Subcutaneous adipose tissue (tissue), 4 donors: ENCODE results near the gene SLC10A7. TPM values are rescaled to one million over a fixed set of nuclear protein-coding genes. Genes with fewer than 3 reads are reported as not detected.

ENCODE experiments used
- CTCF ChIP-seq: fragments of 450-650 bp; IDR thresholded peaks from one replicate; pipeline ENCODE4 v1.5.1; 2016; ENCODE audit warnings: low read depth, mild to moderate bottlenecking, control low read depth, antibody characterized with exemption, moderate library complexity
- total RNA-seq, 4 donors: library from RNA; depleted of rRNA; stranded (reverse); fragments of >200 nt; gene quantifications; one replicate each; pipeline ENCODE4 v1.1.0, GENCODE V29; 2016

The SLC10A7 gene
- total RNA-seq, 4 donors from 2014 or later: 10.2 to 18.1 (median 12.9) TPM

GRCh38 chr4:146370841-146371240 is 150.9 kb downstream of the SLC10A7 start:
- TF ChIP-seq CTCF: no peak

DNA sequence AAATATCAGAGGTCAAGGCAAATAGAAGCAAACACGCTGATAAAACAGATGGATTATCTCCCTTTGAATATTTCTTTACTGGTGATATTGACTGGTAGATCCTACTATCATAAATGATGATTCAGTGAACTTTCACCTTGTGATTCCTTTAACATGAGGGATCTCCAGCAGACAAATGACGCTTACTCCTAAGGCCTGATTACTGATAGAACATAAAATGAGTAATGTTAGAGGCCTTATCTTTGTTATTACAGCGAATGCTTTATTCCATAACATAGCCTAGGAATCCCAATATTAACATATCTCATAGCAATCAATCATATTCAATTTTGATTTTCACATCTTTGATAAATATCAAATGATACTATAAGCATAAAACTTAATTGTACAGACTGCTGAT is 152.3 kb downstream of the SLC10A7 start:
- TF ChIP-seq CTCF: no peak

- TF ChIP-seq CTCF: no peak
Observed at GRCh38 chr4:146368209-146368608, 153.5 kb downstream of the SLC10A7 start.

DNA sequence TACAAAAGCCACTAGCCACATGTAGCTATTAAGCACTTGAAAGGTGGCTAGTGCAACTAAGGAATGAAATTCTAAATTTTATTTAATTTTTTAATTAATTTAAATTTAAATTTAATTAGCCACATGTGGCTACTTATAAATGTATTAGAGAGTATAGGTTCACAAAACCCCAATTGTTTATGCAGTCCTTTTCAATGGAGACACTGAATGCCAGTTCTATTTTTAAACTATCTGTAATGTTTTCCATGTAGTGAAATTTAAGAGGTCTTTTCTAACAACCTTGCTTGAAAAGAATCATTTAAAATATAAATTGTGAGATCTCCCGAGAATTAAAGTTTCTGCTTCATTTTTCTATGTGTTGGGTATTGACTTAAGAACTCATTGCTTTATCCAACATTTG is 154.4 kb downstream of the SLC10A7 start:
- no peak for TF ChIP-seq CTCF

DNA sequence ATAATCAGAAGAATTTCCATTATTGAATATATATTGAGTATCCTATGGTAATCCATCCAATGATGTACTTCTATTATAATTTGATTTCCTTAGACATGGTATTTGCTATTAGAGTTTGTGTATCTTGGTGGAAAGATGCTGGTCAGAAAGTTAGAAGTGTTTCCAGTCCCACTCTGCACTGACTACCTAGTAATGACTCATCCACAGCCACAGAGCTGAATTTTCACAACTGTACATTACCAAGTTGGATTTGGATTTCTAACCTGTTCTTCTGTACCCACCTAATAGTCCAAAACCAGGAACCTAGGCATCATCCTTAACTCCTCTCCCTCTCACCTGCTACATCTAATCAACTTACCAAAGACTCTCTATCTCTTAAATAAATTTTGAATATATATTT is 162.0 kb downstream of the SLC10A7 start:
- TF ChIP-seq CTCF: no peak

DNA sequence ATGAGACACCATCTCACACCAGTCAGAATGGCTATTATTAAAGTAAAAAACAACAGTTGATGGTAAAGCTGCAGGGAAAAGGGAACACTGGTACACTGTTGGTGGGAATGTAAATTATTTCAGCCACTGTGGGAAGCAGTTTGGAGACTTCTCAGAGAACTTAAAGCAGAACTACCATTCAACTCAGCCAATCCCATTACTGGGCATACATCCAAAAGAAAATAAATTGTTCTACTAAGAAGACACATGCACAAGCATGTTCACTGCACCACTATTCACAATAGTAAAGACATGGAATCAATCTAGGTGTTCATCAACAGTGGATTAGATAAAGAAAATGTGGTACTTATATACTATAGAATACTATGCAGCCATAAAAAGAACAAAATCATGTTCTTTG is 172.4 kb downstream of the SLC10A7 start:
- no peak for TF ChIP-seq CTCF

DNA sequence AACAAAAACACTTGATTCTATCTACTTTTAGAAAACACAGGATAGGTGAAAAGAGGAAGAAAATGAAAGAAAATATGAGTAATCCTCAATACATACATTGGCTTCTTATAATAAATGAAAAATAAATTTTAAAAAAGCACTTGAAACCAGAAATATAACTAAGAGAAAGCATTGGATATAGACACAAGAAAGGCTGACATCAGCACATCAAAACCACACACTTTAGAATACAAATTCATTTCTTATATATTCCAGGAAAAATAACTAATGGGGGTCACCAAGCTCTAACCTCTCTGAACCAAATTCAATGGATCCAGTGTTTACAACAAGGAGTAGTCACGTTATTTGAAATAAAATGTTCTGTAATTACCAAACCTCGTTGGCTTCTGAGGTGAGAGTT is 173.9 kb downstream of the SLC10A7 start:
- no peak for TF ChIP-seq CTCF
